Renal cortex interstitium (tissue), 11 donors: ENCODE measurements around the gene RYR1. TPM values are rescaled to one million over a fixed set of nuclear protein-coding genes. Genes with fewer than 3 reads are reported as not detected.
"Not testable (repeated sequence)": the region's sequence is repeated elsewhere in the genome, so short reads cannot be mapped to it uniquely, and the experiment has no call there.

ENCODE experiments used
- DNase-seq, 11 donors: peaks; one replicate each; pipeline ENCODE4 v3.0.0-alpha.2; 2013; ENCODE audit warnings: low read depth in 9 of 11, low spot score in 4 of 11; ENCODE audit errors: extremely low read depth in 1 of 11
- polyA plus RNA-seq, 3 donors: library from polyadenylated mRNA; unstranded; fragments of 120-200 nt; gene quantifications; one replicate each; pipeline ENCODE4 v1.2.1, GENCODE V29; 2013; ENCODE audit not compliant: insufficient read length in 3 of 3

The RYR1 gene
- polyA plus RNA-seq, 3 donors, result 4.4 to 7.1 (median 5.3) TPM

GRCh38 chr19:38563475-38563874 lies 130.0 kb downstream of the RYR1 start:
- no peak for DNase-seq

- peak in 4 of 11 donors; percentile 7 to 31 (median 14) for DNase-seq
Measured at GRCh38 chr19:38564981-38565690, 131.6 kb downstream of the RYR1 start.

GRCh38 chr19:38565691-38566105 lies 132.2 kb downstream of the RYR1 start:
- DNase-seq, result no peak

- DNase-seq, result no peak
Measured at GRCh38 chr19:38569368-38569983, 136.0 kb downstream of the RYR1 start.

GRCh38 chr19:38571682-38572081 lies 138.2 kb downstream of the RYR1 start:
- DNase-seq, result no peak

- DNase-seq, result no peak
Measured at GRCh38 chr19:38577826-38578225, 144.3 kb downstream of the RYR1 start.

GRCh38 chr19:38579304-38579703 lies 145.8 kb downstream of the RYR1 start:
- DNase-seq, result not testable (repeated sequence)

GRCh38 chr19:38580080-38580479 lies 146.6 kb downstream of the RYR1 start:
- no peak for DNase-seq

- no peak for DNase-seq
Measured at GRCh38 chr19:38583219-38583984, 149.9 kb downstream of the RYR1 start.

- DNase-seq, result no peak
Measured at GRCh38 chr19:38583985-38584305, 150.5 kb downstream of the RYR1 start.

- DNase-seq, result no peak
Measured at GRCh38 chr19:38587562-38587961, 154.1 kb downstream of the RYR1 start.

GRCh38 chr19:38588041-38588440 lies 154.6 kb downstream of the RYR1 start:
- no peak for DNase-seq

GRCh38 chr19:38592940-38593339 lies 159.4 kb downstream of the RYR1 start:
- no peak for DNase-seq

GRCh38 chr19:38596057-38596981 lies 162.8 kb downstream of the RYR1 start:
- DNase-seq, result peak in 9 of 11 donors; percentile 26 to 67 (median 52)

- no peak for DNase-seq
Measured at GRCh38 chr19:38597075-38597474, 163.6 kb downstream of the RYR1 start.

- DNase-seq, result no peak
Measured at GRCh38 chr19:38599722-38600121, 166.2 kb downstream of the RYR1 start.

GRCh38 chr19:38602856-38603255 lies 169.4 kb downstream of the RYR1 start:
- not testable (repeated sequence) for DNase-seq

GRCh38 chr19:38606131-38606530 lies 172.6 kb downstream of the RYR1 start:
- DNase-seq, result no peak

- no peak for DNase-seq
Measured at GRCh38 chr19:38614289-38614688, 180.8 kb downstream of the RYR1 start.
